ENCODE measurements around the gene CSE1L. TPM values are rescaled to one million over a fixed set of nuclear protein-coding genes. Genes with fewer than 3 reads are reported as not detected.

Gene CSE1L
- total RNA-seq, 2 experiments from 2014 or later = 30.0 to 30.1 TPM

- Mint-ChIP-seq H3K9me3 (no peaks in the 10 kb centered on the region), H3K27ac (no peak overlapping the region), H3K27me3 (no peaks in the 10 kb centered on the region), H3K36me3 (ENCODE audit: low read depth) (peaks cover 74% of the 10 kb centered on the region), H3K4me1 (ENCODE audit: low read depth) (no peaks in the 10 kb centered on the region), H3K4me3 (no peak overlapping the region)
- ChIA-PET CTCF (no interaction called here), POLR2A (no interaction called here)
- no peaks in the 10 kb centered on the region for H3K27me3 ChIP-seq (ENCODE audit: control insufficient read depth in 1 of 2, insufficient read depth in 2 of 2, low read length in 2 of 2)
- no peak for TF ChIP-seq CTCF (IDR thresholded peaks at IDR 0.05)
- ATAC-seq (ENCODE audit: poor library complexity) (no peak), DNase-seq (no peak)
- no peak overlapping the region for H3K27ac ChIP-seq (ENCODE audit: low read depth in 1 of 2, low read length in 2 of 2)
- no peaks in the 10 kb centered on the region for H3K9me3 ChIP-seq (ENCODE audit: control insufficient read depth in 1 of 2, insufficient read depth in 1 of 2, low read length in 2 of 2)
- H3K4me3 ChIP-seq (ENCODE audit: low read length) = no peak overlapping the region
- intact Hi-C loops (cut with DNase I, micrococcal nuclease) = no loop called here
- peaks cover 53% of the 10 kb centered on the region for H3K36me3 ChIP-seq (ENCODE audit: insufficient read depth, low read length)
- no peaks in the 10 kb centered on the region for H3K4me1 ChIP-seq (ENCODE audit: insufficient read depth, low read length)
These were observed 44.4 kb upstream of the CSE1L start for GRCh38 chr20:49001741-49002140.

- no peak for TF ChIP-seq CTCF (IDR thresholded peaks at IDR 0.05)
- H3K4me1 Mint-ChIP-seq (ENCODE audit: low read depth) = no peaks in the 10 kb centered on the region
- H3K27ac Mint-ChIP-seq = no peak overlapping the region
- H3K36me3 ChIP-seq (ENCODE audit: insufficient read depth, low read length) = peaks cover 47% of the 10 kb centered on the region
- ChIA-PET CTCF (no interaction called here), POLR2A (no interaction called here)
- H3K27me3 Mint-ChIP-seq = no peaks in the 10 kb centered on the region
- intact Hi-C loops (cut with DNase I, micrococcal nuclease) = no loop called here
- H3K36me3 Mint-ChIP-seq (ENCODE audit: low read depth) = peaks cover 76% of the 10 kb centered on the region
- H3K9me3 Mint-ChIP-seq = no peaks in the 10 kb centered on the region
- H3K9me3 ChIP-seq (ENCODE audit: control insufficient read depth in 1 of 2, insufficient read depth in 1 of 2, low read length in 2 of 2) = no peaks in the 10 kb centered on the region
- no peaks in the 10 kb centered on the region for H3K27me3 ChIP-seq (ENCODE audit: control insufficient read depth in 1 of 2, insufficient read depth in 2 of 2, low read length in 2 of 2)
- H3K4me1 ChIP-seq (ENCODE audit: insufficient read depth, low read length) = no peaks in the 10 kb centered on the region
- ATAC-seq (ENCODE audit: poor library complexity) (no peak), DNase-seq (no peak)
- no peak overlapping the region for H3K27ac ChIP-seq (ENCODE audit: low read depth in 1 of 2, low read length in 2 of 2)
- H3K4me3 ChIP-seq (ENCODE audit: low read length) = no peak overlapping the region
- H3K4me3 Mint-ChIP-seq = no peak overlapping the region
These were observed 39.6 kb upstream of the CSE1L start for GRCh38 chr20:49006446-49006980.

GRCh38 chr20:49009899-49010631 is 36.0 kb upstream of the CSE1L start:
- Mint-ChIP-seq H3K36me3 (ENCODE audit: low read depth) (peaks cover 92% of the 10 kb centered on the region), H3K27ac (no peak overlapping the region), H3K9me3 (no peaks in the 10 kb centered on the region), H3K4me1 (ENCODE audit: low read depth) (no peaks in the 10 kb centered on the region), H3K4me3 (no peak overlapping the region), H3K27me3 (no peaks in the 10 kb centered on the region)
- H3K36me3 ChIP-seq (ENCODE audit: insufficient read depth, low read length) = peaks cover 74% of the 10 kb centered on the region
- CTCF ChIA-PET = no interaction called here
- DNase-seq (no peak), ATAC-seq (ENCODE audit: poor library complexity) (no peak)
- H3K27me3 ChIP-seq (ENCODE audit: control insufficient read depth in 1 of 2, insufficient read depth in 2 of 2, low read length in 2 of 2) = no peaks in the 10 kb centered on the region
- no peak overlapping the region for H3K4me3 ChIP-seq (ENCODE audit: low read length)
- no peak for TF ChIP-seq CTCF (IDR thresholded peaks at IDR 0.05)
- H3K27ac ChIP-seq (ENCODE audit: low read depth in 1 of 2, low read length in 2 of 2) = no peak overlapping the region
- intact Hi-C loops (cut with DNase I, micrococcal nuclease) = no loop called here
- H3K9me3 ChIP-seq (ENCODE audit: control insufficient read depth in 1 of 2, insufficient read depth in 1 of 2, low read length in 2 of 2) = no peaks in the 10 kb centered on the region
- H3K4me1 ChIP-seq (ENCODE audit: insufficient read depth, low read length) = no peaks in the 10 kb centered on the region
- POLR2A ChIA-PET = no interaction called here

Measured in CD4-positive, alpha-beta T cell (primary cell).